HEK293 (cell line): Measurements from ENCODE around the gene FLRT1.

Source experiments
- ATF2 ChIP-seq: fragments of 450-650 bp; formaldehyde crosslinking; IDR thresholded peaks from 2 replicates; pipeline ENCODE4 v1.5.1; 2016; ENCODE audit warnings: missing biosample characterization, missing genetic modification characterization, low read depth
- CTCF ChIP-seq: fragments of 450-650 bp; formaldehyde crosslinking; IDR thresholded peaks from 2 replicates; pipeline ENCODE4 v1.5.1; 2016; ENCODE audit warnings: missing biosample characterization, missing genetic modification characterization
- HOXA7 ChIP-seq: sonication (generic); formaldehyde crosslinking; IDR thresholded peaks from 2 replicates; pipeline ENCODE4 v1.8.1; 2022; ENCODE audit warnings: missing genetic modification reagents, borderline replicate concordance
- KLF17 ChIP-seq: fragments of 450-650 bp; formaldehyde crosslinking; IDR thresholded peaks from 2 replicates; pipeline ENCODE4 v1.5.1; 2016; ENCODE audit warnings: missing biosample characterization, missing genetic modification characterization
- TCF7L2 ChIP-seq: IDR thresholded peaks from 2 replicates; pipeline ENCODE4 v1.6.1; 2011; ENCODE audit warnings: low read depth, mild to moderate bottlenecking, inconsistent platforms, low read length, moderate library complexity, borderline replicate concordance
- ZNF513 ChIP-seq: fragments of 450-650 bp; IDR thresholded peaks from 2 replicates; pipeline ENCODE4 v1.5.1; 2018; ENCODE audit warnings: missing biosample characterization, missing genetic modification characterization
- ZNF776 ChIP-seq: fragments of 450-650 bp; formaldehyde crosslinking; IDR thresholded peaks from 2 replicates; pipeline ENCODE4 v1.5.0; 2017; ENCODE audit warnings: missing biosample characterization, missing genetic modification characterization, borderline replicate concordance

GRCh38 chr11:64064374-64065140 is 28.8 kb downstream of the FLRT1 start:
- no peak for TF ChIP-seq CTCF (tag by site-specific recombination)
- TF ChIP-seq KLF17 (tag by site-specific recombination), result no peak
- TF ChIP-seq ZNF513 (tag by site-specific recombination), result no peak
- no peak for TF ChIP-seq TCF7L2
- TF ChIP-seq ZNF776 (tag by site-specific recombination), result no peak
- TF ChIP-seq HOXA7 (CRISPR knock-in tag), result no peak
- TF ChIP-seq ATF2 (tag by site-specific recombination), result no peak
